Stimulated activated CD4-positive, alpha-beta T cell treated with anti-CD3 and anti-CD28 coated beads, Interleukin-12 subunit alpha, Interleukin-12 subunit beta, amount 100 ng/mL, for 4 hours (primary cell): ENCODE measurements around the gene EPOP.
"Not testable (repeated sequence)": the region's sequence is repeated elsewhere in the genome, so short reads cannot be mapped to it uniquely, and the experiment has no call there.

Experiments used
- DNase-seq: peaks from one replicate; pipeline ENCODE4 v3.0.0-alpha.2; 2020

EPOP gene

GRCh38 chr17:38636054-38636453 is 38.7 kb downstream of the EPOP start:
- no peak for DNase-seq

GRCh38 chr17:38632334-38632733 is 42.4 kb downstream of the EPOP start:
- no peak for DNase-seq

- DNase-seq, result no peak
These were observed 46.3 kb downstream of the EPOP start for GRCh38 chr17:38628441-38628840.

GRCh38 chr17:38627957-38628356 is 46.8 kb downstream of the EPOP start:
- DNase-seq, result no peak

- DNase-seq, result not testable (repeated sequence)
These were observed 48.0 kb downstream of the EPOP start for GRCh38 chr17:38626606-38627226.

GRCh38 chr17:38625482-38625881 is 49.3 kb downstream of the EPOP start:
- no peak for DNase-seq

GRCh38 chr17:38624782-38625355 is 49.9 kb downstream of the EPOP start:
- DNase-seq, result not testable (repeated sequence)
